ENCODE results near the gene CLRN1. TPM values are rescaled to one million over a fixed set of nuclear protein-coding genes. Genes with fewer than 3 reads are reported as not detected.

The CLRN1 gene
- total RNA-seq, 2 donors from 2014 or later = not detected

DNA sequence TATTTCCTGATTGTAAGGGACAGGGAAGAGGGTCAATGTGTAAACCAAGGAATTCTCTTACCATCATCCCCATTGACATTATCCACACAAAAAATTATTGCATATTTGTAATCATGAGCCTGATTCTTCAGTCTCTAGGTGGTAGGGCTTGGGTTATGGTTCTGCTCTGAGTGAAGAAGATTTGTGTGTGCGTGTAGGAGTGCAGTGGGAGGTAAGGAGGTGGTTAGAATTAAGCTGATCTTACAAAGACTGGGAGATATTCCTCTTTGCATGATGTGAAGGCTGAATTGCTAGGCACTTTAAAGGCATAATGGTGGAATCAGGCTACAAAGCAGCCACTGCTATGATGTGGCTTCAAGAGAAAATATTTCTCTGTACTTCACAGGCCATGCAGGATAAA, 44.3 kb downstream of the CLRN1 start:
- Histone ChIP-seq H3K27me3 (no peaks in the 10 kb centered on the region), H3K9me3 (no peaks in the 10 kb centered on the region), H3K27ac (no peak overlapping the region), H3K4me3 (no peak overlapping the region), H3K9ac (ENCODE audit: low read depth in 2 of 2, low read length in 2 of 2) (no peak overlapping the region), H3K4me1 (no peaks in the 10 kb centered on the region), H3K36me3 (no peaks in the 10 kb centered on the region)
- no peak for DNase-seq
- intact Hi-C loops (cut with DNase I) = no loop called here
- TF ChIP-seq, protein P1, sequence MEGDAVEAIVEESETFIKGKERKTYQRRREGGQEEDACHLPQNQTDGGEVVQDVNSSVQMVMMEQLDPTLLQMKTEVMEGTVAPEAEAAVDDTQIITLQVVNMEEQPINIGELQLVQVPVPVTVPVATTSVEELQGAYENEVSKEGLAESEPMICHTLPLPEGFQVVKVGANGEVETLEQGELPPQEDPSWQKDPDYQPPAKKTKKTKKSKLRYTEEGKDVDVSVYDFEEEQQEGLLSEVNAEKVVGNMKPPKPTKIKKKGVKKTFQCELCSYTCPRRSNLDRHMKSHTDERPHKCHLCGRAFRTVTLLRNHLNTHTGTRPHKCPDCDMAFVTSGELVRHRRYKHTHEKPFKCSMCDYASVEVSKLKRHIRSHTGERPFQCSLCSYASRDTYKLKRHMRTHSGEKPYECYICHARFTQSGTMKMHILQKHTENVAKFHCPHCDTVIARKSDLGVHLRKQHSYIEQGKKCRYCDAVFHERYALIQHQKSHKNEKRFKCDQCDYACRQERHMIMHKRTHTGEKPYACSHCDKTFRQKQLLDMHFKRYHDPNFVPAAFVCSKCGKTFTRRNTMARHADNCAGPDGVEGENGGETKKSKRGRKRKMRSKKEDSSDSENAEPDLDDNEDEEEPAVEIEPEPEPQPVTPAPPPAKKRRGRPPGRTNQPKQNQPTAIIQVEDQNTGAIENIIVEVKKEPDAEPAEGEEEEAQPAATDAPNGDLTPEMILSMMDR (IDR thresholded peaks at IDR 0.05) = no peak

GRCh38 chr3:150926328-150926727, 46.2 kb downstream of the CLRN1 start:
- intact Hi-C loops (cut with DNase I) = loop anchor here (2.0 kb wide), 1 partner anchor 218 kb away; no protein-coding TSS in a partner anchor
- DNase-seq = no peak
- Histone ChIP-seq H3K9me3 (no peaks in the 10 kb centered on the region), H3K9ac (ENCODE audit: low read depth in 2 of 2, low read length in 2 of 2) (no peak overlapping the region), H3K36me3 (no peaks in the 10 kb centered on the region), H3K4me3 (no peak overlapping the region), H3K27me3 (no peaks in the 10 kb centered on the region), H3K27ac (no peak overlapping the region), H3K4me1 (no peaks in the 10 kb centered on the region)
- TF ChIP-seq, protein P1 (IDR thresholded peaks at IDR 0.05) = no peak

DNA sequence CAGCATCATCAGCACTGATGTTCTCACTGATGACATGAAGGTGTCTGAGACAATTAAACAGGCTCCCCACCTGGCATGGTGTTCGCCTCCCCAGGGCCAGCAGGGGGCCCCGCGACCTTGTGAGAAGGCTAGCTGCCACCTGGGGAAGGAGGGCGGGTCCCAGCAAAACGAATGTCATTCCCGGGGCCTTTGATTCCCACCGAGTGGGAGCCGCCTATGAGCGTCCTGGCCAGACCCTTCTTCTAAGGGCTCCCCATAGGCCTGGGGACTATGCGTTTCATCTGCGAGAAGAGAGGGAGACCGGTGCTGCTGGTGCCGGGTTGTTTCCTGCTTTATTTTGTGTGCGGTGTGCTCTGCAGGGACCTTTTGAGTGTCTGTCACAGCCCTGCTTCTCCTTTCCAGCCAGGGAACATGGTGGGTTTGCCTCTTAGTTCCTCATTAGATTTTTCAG, 46.8 kb downstream of the CLRN1 start:
- no peaks in the 10 kb centered on the region for H3K36me3 ChIP-seq
- H3K9ac ChIP-seq (ENCODE audit: low read depth in 2 of 2, low read length in 2 of 2) = no peak overlapping the region
- TF ChIP-seq, protein P1 (IDR thresholded peaks at IDR 0.05) = peak; percentile 59
- no peak overlapping the region for H3K4me3 ChIP-seq
- H3K9me3 ChIP-seq = no peaks in the 10 kb centered on the region
- peak; percentile 48 for DNase-seq
- no peaks in the 10 kb centered on the region for H3K4me1 ChIP-seq
- H3K27me3 ChIP-seq = no peaks in the 10 kb centered on the region
- no peak overlapping the region for H3K27ac ChIP-seq
- intact Hi-C loops (cut with DNase I) = loop anchor here (2.0 kb wide), 1 partner anchor 219 kb away; no protein-coding TSS in a partner anchor

DNA sequence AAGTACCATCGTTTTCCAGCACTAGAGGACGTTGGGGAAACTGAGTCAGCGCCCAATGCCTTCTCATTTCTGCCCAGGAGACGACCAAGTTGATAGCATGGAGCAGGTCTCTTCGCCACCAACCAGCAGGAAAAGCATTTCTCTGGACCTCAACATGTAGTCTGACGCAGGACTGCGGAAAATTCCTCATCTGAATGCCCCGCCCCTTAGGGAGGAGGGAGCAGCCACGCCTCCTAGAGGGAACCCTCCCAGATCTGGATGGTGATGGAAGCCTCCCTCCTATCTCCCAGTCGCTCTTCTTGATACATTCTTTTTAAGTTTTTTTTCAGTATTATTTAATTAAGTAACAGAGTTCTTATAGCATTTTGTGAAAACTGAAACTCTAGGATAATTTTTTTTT, 49.9 kb downstream of the CLRN1 start:
- no peaks in the 10 kb centered on the region for H3K27me3 ChIP-seq
- no peaks in the 10 kb centered on the region for H3K4me1 ChIP-seq
- no peaks in the 10 kb centered on the region for H3K9me3 ChIP-seq
- intact Hi-C loops (cut with DNase I) = no loop called here
- TF ChIP-seq, protein P1 (IDR thresholded peaks at IDR 0.05) = no peak
- DNase-seq = no peak
- no peak overlapping the region for H3K4me3 ChIP-seq
- H3K9ac ChIP-seq (ENCODE audit: low read depth in 2 of 2, low read length in 2 of 2) = no peak overlapping the region
- H3K36me3 ChIP-seq = no peaks in the 10 kb centered on the region
- no peak overlapping the region for H3K27ac ChIP-seq

- DNase-seq = no peak
- Histone ChIP-seq H3K9ac (ENCODE audit: low read depth in 2 of 2, low read length in 2 of 2) (no peak overlapping the region), H3K27ac (no peak overlapping the region), H3K4me3 (no peak overlapping the region), H3K36me3 (no peaks in the 10 kb centered on the region), H3K9me3 (no peaks in the 10 kb centered on the region), H3K27me3 (no peaks in the 10 kb centered on the region), H3K4me1 (no peaks in the 10 kb centered on the region)
- TF ChIP-seq, protein P1 (IDR thresholded peaks at IDR 0.05) = no peak
- intact Hi-C loops (cut with DNase I) = no loop called here
Measured at GRCh38 chr3:150921209-150921608, 51.3 kb downstream of the CLRN1 start.
